GM21825 (cell line): ENCODE data around the gene CYTH2.
"Not testable (repeated sequence)": the region's sequence is repeated elsewhere in the genome, so short reads cannot be mapped to it uniquely, and the experiment has no call there.

Experiments used
- ATAC-seq: cut with Tn5 transposase; IDR thresholded peaks from one replicate; pipeline ENCODE4 v1.9.1; 2021; ENCODE audit warnings: mild to moderate bottlenecking, moderate library complexity; ENCODE audit not compliant: unreplicated experiment

CYTH2 gene

DNA sequence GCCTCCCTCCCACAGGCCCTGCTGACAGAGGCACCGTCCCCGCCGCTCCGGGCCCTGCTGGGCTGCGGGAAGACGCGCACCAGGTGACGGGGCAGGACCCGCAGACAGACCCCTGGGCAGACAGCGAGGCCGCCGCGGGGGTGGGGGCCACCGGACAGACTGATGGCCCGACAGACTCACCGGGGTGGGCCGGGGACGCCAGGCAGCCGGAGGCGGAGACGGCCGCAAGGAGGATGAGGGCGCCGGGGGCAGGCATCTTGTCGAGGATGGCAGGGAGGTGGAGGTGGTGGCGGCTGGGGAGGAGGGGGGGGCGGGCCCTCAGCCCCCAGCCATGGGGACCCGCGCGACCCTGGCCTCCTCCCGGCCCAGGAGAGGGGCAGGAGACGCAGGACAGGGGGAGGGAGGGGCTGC lies 42.2 kb downstream of the CYTH2 start:
- no peak for ATAC-seq

DNA sequence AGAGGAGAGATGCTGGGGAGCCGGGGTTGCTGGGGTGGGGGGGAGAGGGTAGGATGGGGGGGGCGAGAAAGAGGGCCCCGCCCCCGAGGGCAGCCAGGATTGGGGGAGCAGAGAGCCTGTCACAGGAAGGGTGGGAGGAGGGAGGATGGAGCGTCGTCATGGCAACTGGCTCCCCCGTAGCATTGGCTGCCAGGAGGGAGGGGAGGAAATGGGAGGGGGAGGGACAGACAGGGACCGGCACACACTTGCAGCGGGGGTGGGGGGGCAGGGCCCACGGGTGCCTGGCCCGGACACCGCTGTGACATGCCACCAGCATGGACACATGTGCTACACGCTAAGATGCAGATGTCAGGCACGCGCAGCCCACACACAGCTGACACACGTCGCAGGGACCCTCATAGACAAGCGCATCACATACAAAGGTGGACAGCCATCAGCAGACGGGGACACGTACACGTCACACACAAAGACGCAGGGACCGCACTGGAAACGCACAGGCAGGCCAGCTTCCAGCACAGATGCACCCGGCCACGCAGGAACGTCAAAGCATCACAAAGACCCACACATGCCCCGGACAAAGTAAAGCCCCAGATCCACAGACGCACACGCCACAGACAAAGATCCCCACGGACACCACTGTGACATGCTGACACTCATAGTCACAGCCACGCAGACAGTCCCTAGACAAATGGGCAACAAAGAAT lies 42.8 kb downstream of the CYTH2 start, which contains the start of gene LMTK3:
LMTK3 (minus strand) TSS at position 36 of the 704 bp plus-strand sequence. CDS start 259 bp downstream, outside the sequence.
- no peak for ATAC-seq

DNA sequence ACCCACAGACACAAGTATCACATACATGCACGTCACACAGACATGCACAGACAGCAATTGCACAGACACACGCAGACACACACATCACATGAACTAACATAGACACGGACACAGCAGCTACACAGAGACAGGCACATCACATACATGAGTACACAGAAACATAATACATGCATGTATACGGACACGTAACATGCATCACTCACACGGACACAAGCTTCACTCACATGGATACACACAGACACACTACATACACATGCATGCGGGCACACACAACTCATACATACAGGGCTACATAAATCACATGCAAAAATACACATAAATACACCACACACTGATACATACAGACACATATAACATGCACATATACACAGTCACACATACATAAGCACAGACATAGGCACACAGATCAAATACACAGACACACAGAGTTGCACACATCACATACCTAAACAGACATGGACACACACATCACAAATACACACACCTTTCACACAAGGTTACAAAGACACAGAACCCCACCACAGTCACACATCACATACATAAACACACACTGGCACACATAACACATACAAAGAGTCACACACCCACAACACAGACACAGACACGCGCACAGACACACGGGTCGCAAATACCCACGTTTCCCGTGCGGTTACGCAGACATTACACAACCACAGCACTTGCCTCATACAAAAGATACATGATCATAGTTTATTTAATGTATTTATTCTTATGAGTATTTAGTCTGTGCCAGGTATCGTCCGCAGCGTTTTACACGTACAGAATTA lies 43.5 kb downstream of the CYTH2 start:
- no peak for ATAC-seq

DNA sequence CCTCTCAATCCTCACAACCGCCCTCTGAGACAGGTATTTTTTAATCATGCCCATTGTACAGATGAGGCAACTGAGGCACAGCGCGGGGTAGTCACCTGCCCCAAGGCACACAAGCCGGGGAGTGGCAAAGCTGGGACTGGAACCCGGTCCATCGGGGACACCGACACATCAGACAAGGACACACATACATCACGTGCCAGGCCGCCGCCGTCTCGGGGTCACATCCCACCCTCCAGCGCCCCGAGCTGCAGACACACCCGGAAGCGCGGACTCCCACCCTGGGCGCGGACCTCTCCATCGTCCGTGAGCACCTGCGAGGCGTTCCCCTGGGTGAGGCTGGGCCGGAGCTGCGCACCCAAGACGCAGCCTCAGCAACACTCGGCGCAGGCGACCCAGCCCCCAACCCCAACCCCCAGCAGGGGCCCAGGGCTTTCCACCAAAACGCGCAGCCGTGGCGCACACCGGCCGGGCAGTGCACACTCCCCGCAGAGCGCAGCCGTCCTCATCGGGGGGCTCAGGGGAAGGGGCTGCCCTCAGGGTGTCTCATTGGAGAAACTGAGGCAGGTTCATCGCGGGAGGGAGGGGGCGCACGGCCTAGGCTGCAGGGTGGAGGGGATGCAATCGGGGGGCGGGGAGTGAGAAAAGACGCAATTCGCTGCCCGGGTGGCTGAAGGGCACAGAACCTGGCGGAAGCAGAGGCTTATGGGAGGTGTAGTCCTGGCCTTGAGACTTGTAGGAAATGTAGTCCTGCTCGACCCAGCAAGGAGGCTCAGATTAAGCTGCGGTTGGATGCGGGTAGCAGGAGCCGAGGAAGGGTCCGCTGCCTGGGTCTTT lies 44.3 kb downstream of the CYTH2 start:
- no peak for ATAC-seq

DNA sequence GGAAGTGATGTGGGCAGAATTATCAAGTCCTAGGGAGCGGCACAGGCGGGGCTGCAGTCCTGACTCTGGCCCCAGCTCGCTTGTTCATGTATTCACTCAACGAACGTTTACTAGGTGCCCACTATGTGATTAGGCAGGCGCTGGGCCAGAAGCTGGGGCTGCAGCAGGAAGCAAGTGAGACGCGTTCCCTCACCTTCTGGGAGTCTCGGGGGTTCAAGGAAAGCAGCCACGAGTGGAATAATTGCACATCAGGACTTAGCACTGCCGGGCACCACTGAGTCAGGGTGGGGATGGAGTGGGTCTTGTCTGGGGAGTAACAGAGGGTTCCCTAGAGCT lies 44.9 kb downstream of the CYTH2 start:
- ATAC-seq, result no peak

DNA sequence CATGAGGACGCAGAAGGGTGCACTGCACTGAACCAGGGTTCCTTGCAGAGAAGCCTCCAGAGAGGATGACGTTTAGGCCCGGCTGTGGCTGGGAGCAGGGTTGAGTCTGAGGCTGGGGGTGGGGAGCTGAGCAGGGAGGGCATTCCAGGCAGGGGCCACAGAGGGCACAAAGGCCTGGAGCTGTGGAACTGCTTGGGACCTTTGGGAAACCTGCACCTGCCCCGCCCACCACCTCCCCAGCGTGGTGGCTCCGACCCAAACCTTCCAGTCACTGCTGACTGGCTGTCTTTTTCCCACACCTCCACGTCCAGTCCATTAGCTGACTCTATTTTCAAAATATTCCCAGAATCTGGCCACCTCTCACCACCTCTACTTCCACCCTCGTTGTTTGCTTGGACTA lies 47.4 kb downstream of the CYTH2 start:
- ATAC-seq, result no peak

DNA sequence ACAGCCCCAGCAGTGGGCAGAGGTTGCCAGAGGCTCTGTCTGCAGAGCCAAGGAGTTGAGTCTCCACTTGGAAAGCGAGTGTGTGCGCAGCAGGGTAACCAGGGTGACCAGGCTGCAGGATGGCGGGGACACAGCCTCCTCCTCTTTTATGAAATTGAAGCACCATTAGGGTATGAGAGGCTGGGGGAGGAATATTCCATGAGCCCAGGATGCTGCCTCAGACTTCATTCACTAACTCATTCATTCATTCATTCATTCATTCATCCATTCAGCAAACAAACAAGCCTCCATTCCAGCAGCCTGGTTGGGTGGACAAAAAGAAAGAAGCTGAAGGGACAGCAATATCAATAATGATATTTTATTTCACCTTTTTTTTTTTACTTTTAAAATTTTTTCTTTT lies 49.0 kb downstream of the CYTH2 start:
- no peak for ATAC-seq

DNA sequence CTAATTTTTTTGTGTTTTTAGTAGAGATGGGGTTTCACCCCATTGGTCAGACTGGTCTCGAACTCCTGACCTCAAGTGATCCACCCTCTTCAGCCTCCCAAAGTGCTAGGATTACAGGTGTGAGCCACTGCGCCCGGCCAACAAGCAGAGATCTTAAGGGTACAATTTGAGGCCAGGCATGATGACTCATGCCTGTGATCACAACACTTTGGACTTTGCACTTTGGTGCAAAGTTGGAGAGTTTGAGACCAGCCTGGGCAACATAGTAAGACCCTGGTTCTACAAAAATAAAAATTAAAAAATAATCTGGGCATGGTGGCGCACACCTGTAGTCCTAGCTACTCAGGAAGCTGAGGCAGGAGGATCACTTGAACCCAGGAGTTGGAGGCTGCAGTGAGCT lies 50.3 kb downstream of the CYTH2 start:
- ATAC-seq, result not testable (repeated sequence)

DNA sequence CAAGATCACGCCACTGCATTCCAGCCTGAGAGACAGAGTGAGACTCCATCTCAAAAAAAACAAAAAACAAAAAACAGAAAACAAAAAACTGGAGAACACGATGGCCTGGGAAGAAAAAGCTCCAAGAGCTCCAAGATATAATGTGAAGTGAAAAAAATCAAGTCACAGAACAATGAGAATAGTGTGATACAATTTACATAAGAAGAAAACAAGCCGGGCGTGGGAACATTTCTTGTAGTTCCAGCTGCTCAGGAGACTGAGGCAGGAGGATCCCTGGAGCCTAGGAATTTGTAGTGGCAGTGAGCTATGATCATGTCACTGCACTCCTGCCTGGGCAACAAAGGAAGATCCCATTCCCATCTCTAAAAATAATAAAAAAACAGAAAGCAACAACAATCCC lies 51.0 kb downstream of the CYTH2 start:
- ATAC-seq, result no peak

DNA sequence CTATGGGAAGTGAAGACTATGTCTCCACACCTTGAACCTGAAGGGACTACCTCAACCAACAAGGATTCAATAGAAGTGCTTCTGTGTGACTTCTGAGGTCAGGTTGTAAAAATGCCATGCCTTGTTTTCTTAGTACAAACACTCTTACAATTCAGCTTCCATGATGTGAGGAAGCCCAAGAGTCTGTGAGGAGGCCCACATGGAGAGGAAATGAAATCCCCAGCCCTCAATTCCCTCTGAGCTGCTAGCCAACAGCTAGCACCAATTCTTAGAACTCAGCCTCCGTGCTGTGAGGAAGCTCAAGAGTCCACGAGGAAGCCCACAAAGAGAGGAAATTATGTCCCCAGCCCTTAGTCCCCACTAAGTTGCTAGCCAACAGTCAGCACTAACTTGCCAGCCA lies 55.1 kb downstream of the CYTH2 start:
- no peak for ATAC-seq

DNA sequence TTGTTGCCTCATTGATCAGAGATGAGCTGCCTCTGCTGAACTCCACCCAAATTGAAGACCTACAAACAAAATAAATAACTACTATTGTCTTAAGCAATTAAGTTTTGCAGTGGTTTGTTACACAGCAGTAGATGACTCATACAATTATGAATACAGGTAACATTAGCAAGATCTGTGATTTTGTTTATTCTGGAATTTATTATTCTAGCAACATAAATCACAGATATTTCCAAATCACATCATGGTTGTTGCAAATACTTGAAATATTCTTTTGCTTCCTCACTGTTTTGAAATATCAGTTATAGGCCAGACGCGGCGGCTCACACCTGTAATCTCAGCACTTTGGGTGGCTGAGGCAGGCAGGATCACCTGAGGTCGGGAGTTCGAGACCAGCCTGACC lies 55.6 kb downstream of the CYTH2 start:
- no peak for ATAC-seq

DNA sequence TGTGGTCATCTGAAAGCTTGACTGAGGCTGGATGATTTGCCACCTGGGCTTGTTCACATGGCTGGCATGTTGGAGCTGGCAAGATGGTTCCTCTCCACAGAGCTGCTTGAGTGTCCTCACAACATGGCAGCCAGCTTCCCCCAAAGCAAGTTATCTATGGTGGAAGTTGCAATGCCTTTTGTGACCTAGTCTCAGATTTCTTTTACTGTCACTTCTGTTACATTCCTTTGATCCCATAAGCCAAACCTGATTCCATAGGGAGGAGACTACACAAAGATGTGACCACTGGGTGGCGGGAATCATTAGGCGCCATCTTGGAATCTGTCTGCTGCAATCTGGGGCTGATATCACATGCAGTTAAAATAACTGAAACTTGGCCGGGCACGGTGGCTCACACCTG lies 60.0 kb downstream of the CYTH2 start:
- ATAC-seq, result no peak

DNA sequence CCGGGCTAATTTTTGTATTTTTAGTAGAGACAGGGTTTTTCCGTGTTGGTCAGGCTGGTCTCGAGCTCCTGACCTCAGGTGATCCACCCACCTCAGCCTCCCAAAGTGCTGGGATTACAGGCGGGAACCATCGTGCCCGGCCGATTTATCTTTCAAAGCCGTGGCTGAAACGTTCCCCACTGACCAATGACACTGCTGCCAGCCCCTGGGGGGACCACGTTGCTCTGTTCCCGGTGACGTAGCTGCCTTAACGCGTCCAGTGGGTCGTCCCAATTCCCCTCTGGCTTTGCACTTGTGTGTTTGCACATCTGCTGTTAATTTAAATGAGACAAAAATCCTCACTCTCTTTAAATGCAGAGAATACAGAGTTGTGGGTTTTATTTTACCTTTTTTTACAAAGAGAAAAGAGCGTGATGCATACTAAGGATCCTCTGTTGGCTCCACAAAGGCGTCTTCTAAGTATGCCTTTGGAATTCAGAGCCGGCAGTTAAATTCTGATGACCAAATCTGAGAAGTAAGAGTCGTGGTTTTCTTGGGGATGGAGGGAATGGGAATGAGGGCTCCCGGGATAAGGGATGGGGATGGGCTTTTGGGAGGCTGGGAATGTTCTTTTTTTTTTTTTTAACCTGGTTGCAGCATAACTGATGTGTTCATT lies 61.0 kb downstream of the CYTH2 start:
- no peak for ATAC-seq

DNA sequence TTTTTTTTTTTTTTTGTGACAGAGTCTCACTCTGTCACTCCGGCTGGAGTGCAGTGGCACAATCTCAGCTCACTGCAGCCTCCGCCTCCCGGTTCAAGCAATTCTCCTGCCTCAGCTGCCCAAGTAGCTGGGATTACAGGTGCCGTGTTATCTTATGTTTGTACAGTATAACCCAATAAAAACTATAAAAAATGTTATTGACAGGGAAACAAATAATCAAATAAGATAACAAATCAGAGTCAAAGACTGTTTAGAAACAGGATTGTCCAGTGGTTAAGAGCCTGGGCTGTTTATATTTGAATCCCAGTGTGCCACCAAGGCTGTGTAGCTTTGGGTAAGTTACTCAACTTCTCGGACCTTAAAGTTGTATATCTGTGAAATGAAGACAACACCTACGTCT lies 61.6 kb downstream of the CYTH2 start:
- ATAC-seq, result no peak
